Endothelial cell of umbilical vein (primary cell): ENCODE measurements around the gene CFL1. TPM values are rescaled to one million over a fixed set of nuclear protein-coding genes. Genes with fewer than 3 reads are reported as not detected.

Source experiments
- BruUV-seq: library from RNA; stranded (reverse); fragments of 400-500 nt; replicated peaks from 2 replicates; lab custom pipeline; 2021; lab: Mats Ljungman, UMichigan
- CTCF ChIA-PET: fragments of 300-600, 350-600 bp; sonication (Branson Sonifier 250); formaldehyde crosslinking; loops from one replicate; lab custom pipeline; 2021; ENCODE audit warnings: antibody characterized with exemption, inconsistent platforms; lab: Charles Lee
- POLR2A ChIA-PET: fragments of 300-600, 350-600 bp; sonication (Branson Sonifier 250); formaldehyde crosslinking; loops from one replicate; lab custom pipeline; 2021; ENCODE audit warnings: antibody characterized with exemption, inconsistent platforms; lab: Charles Lee
- DNase-seq: peaks from one replicate; pipeline ENCODE4 v3.0.0-alpha.2; 2011; ENCODE audit warnings: low read depth, low spot score
- FAIRE-seq: peaks from 2 replicates; lab custom pipeline; 2011; peaks lifted over from hg19 to GRCh38; lab: Jason Lieb, UNC
- H2AFZ ChIP-seq: 2 replicates; pipeline ENCODE4 v1.6.0; 2012; ENCODE audit warnings: low read depth, low read length, control low read depth, inconsistent platforms
- H3K27ac ChIP-seq: 2 replicates; pipeline ENCODE4 v1.5.1; 2011; ENCODE audit warnings: low read depth, mild to moderate bottlenecking, control low read depth, low read length, moderate library complexity; ENCODE audit not compliant: insufficient read depth
- H3K27me3 ChIP-seq, 2 experiments: 2 replicates each; pipeline versions ENCODE4 v1.6.0 to v1.6.1; 2011; ENCODE audit warnings: low read length in 2 of 2, mixed read lengths in 1 of 2; ENCODE audit not compliant: control insufficient read depth in 2 of 2, insufficient read depth in 2 of 2
- H3K36me3 ChIP-seq, 2 experiments: 2 replicates in 1 of 2; 3 replicates in 1 of 2; pipeline ENCODE4 v1.5.1; 2011; ENCODE audit warnings: low read length in 2 of 2, mild to moderate bottlenecking in 1 of 2, moderate library complexity in 1 of 2; ENCODE audit not compliant: control insufficient read depth in 2 of 2, insufficient read depth in 2 of 2; ENCODE audit errors: extremely low read depth in 1 of 2
- H3K4me1 ChIP-seq: 3 replicates; pipeline ENCODE4 v1.5.1; 2011; ENCODE audit warnings: mild to moderate bottlenecking, low read length; ENCODE audit not compliant: control insufficient read depth, insufficient read depth; ENCODE audit errors: extremely low read depth
- H3K4me2 ChIP-seq: 2 replicates; pipeline ENCODE4 v1.6.1; 2011; ENCODE audit warnings: low read length, control low read depth, mixed read lengths; ENCODE audit not compliant: insufficient read depth
- H3K4me3 ChIP-seq, 3 experiments: fragments of 200-600 bp in 1 of 3; sonication (generic), shearing (Covaris generic) in 1 of 3; replicated peaks in 1 of 3; 2 replicates each; pipeline ENCODE4 v1.5.1; 2011 to 2016; ENCODE audit warnings: control low read depth in 3 of 3, low read length in 3 of 3, mild to moderate bottlenecking in 2 of 3, inconsistent platforms in 1 of 3, low read depth in 1 of 3, moderate library complexity in 1 of 3; ENCODE audit not compliant: insufficient read depth in 1 of 3
- H3K79me2 ChIP-seq: 2 replicates; pipeline ENCODE4 v1.6.0; 2012; ENCODE audit warnings: low read length, inconsistent platforms; ENCODE audit not compliant: control insufficient read depth, insufficient read depth
- H3K9ac ChIP-seq: replicated peaks from 2 replicates; pipeline ENCODE3; 2011; ENCODE audit warnings: low read length, control low read depth; ENCODE audit not compliant: insufficient read depth; ENCODE audit errors: extremely low read depth
- H3K9me1 ChIP-seq: replicated peaks from 3 replicates; pipeline ENCODE4 v1.6.0; 2011; ENCODE audit warnings: mild to moderate bottlenecking, low read length; ENCODE audit not compliant: control insufficient read depth, insufficient read depth; ENCODE audit errors: extremely low read depth
- H3K9me3 ChIP-seq: replicated peaks from 2 replicates; pipeline ENCODE4 v1.5.1; 2012; ENCODE audit warnings: low read length, inconsistent platforms; ENCODE audit not compliant: control insufficient read depth, insufficient read depth
- H4K20me1 ChIP-seq: replicated peaks from 2 replicates; pipeline ENCODE3; 2011; ENCODE audit warnings: mild to moderate bottlenecking, low read length; ENCODE audit not compliant: control insufficient read depth, insufficient read depth; ENCODE audit errors: extremely low read depth
- EZH2 ChIP-seq: IDR thresholded peaks from 2 replicates; pipeline ENCODE4 v1.6.1; 2012; ENCODE audit warnings: borderline replicate concordance, low read depth, mild to moderate bottlenecking, moderate library complexity, low read length, inconsistent platforms; ENCODE audit not compliant: severe bottlenecking
- FOS ChIP-seq: IDR thresholded peaks from 2 replicates; pipeline ENCODE4 v1.6.1; 2011; ENCODE audit warnings: mild to moderate bottlenecking, low read length, moderate library complexity, borderline replicate concordance; ENCODE audit not compliant: insufficient read depth
- GATA2 ChIP-seq: IDR thresholded peaks from 2 replicates; pipeline ENCODE4 v1.7.0; 2011; ENCODE audit warnings: low read depth, mild to moderate bottlenecking, moderate library complexity, mixed read lengths, low read length; ENCODE audit not compliant: insufficient read length, insufficient read depth
- JUN ChIP-seq: IDR thresholded peaks from 2 replicates; pipeline ENCODE4 v1.6.1; 2011; ENCODE audit warnings: borderline replicate concordance, low read depth; ENCODE audit not compliant: insufficient read length, insufficient read depth
- POLR2A ChIP-seq: IDR thresholded peaks from 2 replicates; pipeline ENCODE4 v1.6.1; 2012; ENCODE audit warnings: low read depth, mild to moderate bottlenecking, control low read depth, low read length
- dilution Hi-C: fragments of 300-500 bp; cut with MboI; formaldehyde crosslinking; loops from one replicate; pipeline ENCODE4 v1.15.0; 2019; ENCODE audit warnings: low sequenced_read_pairs; ENCODE audit not compliant: extremely low pct_ligation_motif_present
- intact Hi-C: fragments of 100-400 bp; cut with micrococcal nuclease; formaldehyde crosslinking; loops from one replicate; pipeline ENCODE4 v1.10.0; 2022
- polyA plus RNA-seq, 4 experiments: library from polyadenylated mRNA; depleted of rRNA in 3 of 4; stranded (reverse) in 3 of 4; unstranded in 1 of 4; fragments of >200 nt; gene quantifications; 2 replicates each; pipeline versions ENCODE4 v1.2.1 to v1.2.3, GENCODE V29; 2011 to 2012; ENCODE audit warnings: missing spikeins in 1 of 4
- total RNA-seq: library from RNA; stranded (reverse); gene quantifications from 2 replicates; pipeline ENCODE4 v1.2.3, GENCODE V29; 2021
- TF ChIP-seq, protein P1 (sequence below): IDR thresholded peaks from 2 replicates; pipeline ENCODE4 v1.6.1; 2011; ENCODE audit not compliant: insufficient read depth, insufficient read length
- TF ChIP-seq, protein P2 (sequence below), 2 donors: IDR thresholded peaks; 1 replicate in 1 of 2; 2 replicates in 1 of 2; pipeline ENCODE4 v1.5.1; 2011; ENCODE audit warnings: low read length in 2 of 2, mild to moderate bottlenecking in 2 of 2, moderate library complexity in 2 of 2, control low read depth in 1 of 2, inconsistent platforms in 1 of 2, low read depth in 1 of 2; ENCODE audit not compliant: insufficient read depth in 1 of 2; ENCODE audit errors: extremely low read depth in 1 of 2

CFL1 gene
- total and polyA plus RNA-seq, 2 donors (not counting 3 experiments of a cell fraction or from before 2014, with no cell fraction given): 1,844 to 2,403 TPM

DNA sequence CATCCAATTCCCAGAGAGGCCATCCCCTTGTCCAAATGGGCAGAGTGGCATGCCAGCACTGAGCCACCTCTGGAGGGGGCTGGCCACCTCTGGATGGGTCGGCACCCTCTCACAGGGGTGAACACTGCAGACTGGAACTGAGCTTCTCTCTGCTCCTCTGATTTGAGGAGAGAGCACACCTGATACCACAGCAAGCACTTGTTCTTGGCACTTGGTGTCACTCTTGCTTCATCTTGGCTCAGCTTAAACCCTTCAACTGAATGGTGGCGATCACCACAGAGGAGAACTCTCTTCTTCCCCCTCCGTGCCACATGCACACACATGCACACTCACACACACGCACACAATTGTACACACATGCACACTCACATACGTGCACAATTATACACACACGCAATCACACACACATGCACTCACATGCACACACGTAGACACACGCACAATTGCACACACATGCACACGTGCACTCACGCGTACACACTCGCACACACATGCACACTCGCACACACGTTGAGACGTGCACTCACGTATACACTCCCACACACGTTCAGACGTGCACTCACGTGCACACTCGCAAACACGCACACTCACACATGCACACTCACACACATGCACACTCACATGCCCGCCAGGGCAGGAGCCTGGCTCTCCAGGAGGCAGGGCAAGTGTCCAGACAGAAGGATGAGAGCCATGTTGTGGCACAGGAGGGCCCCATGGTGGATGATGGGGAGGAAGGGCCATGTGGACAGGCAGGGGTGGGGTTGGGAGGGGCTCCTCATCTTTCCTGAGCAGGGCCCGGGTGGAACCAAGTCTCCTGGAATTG lies 47.7 kb downstream of the CFL1 start:
- Histone ChIP-seq H3K9me3 (no peaks in the 10 kb centered on the region), H4K20me1 (no peaks in the 10 kb centered on the region), H2AFZ (no peak overlapping the region), H3K4me2 (no peak overlapping the region), H3K4me1 (no peaks in the 10 kb centered on the region), H3K4me3 (no peak overlapping the region), H3K9ac (no peak overlapping the region), H3K79me2 (no peaks in the 10 kb centered on the region), H3K27me3 (peaks cover 10% of the 10 kb centered on the region in 2 experiments), H3K36me3 (no peaks in the 10 kb centered on the region), H3K9me1 (no peaks in the 10 kb centered on the region), H3K27ac (no peak overlapping the region)
- intact Hi-C loops: no loop called here
- BruUV-seq: no TSS peak
- dilution Hi-C loops: no loop called here
- TF ChIP-seq, protein P1, sequence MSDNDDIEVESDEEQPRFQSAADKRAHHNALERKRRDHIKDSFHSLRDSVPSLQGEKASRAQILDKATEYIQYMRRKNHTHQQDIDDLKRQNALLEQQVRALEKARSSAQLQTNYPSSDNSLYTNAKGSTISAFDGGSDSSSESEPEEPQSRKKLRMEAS: no peak
- TF ChIP-seq POLR2A: no peak
- TF ChIP-seq EZH2: no peak
- no peak for TF ChIP-seq FOS
- TF ChIP-seq, protein P2, sequence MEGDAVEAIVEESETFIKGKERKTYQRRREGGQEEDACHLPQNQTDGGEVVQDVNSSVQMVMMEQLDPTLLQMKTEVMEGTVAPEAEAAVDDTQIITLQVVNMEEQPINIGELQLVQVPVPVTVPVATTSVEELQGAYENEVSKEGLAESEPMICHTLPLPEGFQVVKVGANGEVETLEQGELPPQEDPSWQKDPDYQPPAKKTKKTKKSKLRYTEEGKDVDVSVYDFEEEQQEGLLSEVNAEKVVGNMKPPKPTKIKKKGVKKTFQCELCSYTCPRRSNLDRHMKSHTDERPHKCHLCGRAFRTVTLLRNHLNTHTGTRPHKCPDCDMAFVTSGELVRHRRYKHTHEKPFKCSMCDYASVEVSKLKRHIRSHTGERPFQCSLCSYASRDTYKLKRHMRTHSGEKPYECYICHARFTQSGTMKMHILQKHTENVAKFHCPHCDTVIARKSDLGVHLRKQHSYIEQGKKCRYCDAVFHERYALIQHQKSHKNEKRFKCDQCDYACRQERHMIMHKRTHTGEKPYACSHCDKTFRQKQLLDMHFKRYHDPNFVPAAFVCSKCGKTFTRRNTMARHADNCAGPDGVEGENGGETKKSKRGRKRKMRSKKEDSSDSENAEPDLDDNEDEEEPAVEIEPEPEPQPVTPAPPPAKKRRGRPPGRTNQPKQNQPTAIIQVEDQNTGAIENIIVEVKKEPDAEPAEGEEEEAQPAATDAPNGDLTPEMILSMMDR (IDR thresholded peaks at IDR 0.05; ENCODE audit: extremely low read depth in 1 of 2, insufficient read depth in 1 of 2, low read depth in 1 of 2, low read length in 2 of 2): no peak
- TF ChIP-seq JUN: no peak
- no peak for TF ChIP-seq GATA2
- FAIRE-seq (no peak), DNase-seq (no peak)
- ChIA-PET POLR2A (no interaction called here), CTCF (interaction anchor here (0.8 to 1.0 kb wide), 2 partner anchors 17 to 30 kb away, joined by 3 to 4 read pairs; no protein-coding TSS in a partner anchor)
